Ishikawa (cell line): ENCODE measurements around the gene PSMC1.

Source experiments
- CEBPB ChIP-seq: IDR thresholded peaks from 2 replicates; pipeline ENCODE4 v1.6.1; 2012
- EP300 ChIP-seq: IDR thresholded peaks from 2 replicates; pipeline ENCODE4 v1.6.1; 2012; ENCODE audit warnings: borderline replicate concordance
- NFIC ChIP-seq: IDR thresholded peaks from 2 replicates; pipeline ENCODE4 v1.6.1; 2012
- RAD21 ChIP-seq: IDR thresholded peaks from 2 replicates; pipeline ENCODE4 v1.6.1; 2012; ENCODE audit warnings: low read depth
- TAF1 ChIP-seq: IDR thresholded peaks from 2 replicates; pipeline ENCODE4 v1.6.1; 2012; ENCODE audit warnings: low read depth, mild to moderate bottlenecking
- TCF12 ChIP-seq: IDR thresholded peaks from 2 replicates; pipeline ENCODE4 v1.6.1; 2012; ENCODE audit warnings: low read depth
- YY1 ChIP-seq: IDR thresholded peaks from 2 replicates; pipeline ENCODE4 v1.6.1; 2012; ENCODE audit warnings: low read depth
- TF ChIP-seq, protein P1 (sequence below): IDR thresholded peaks from 2 replicates; pipeline ENCODE4 v1.6.1; 2012
- TF ChIP-seq, protein P2 (sequence below): IDR thresholded peaks from 2 replicates; pipeline ENCODE4 v1.6.1; 2012; ENCODE audit warnings: low read depth, mild to moderate bottlenecking
- TF ChIP-seq, protein P3 (sequence below): IDR thresholded peaks from 2 replicates; pipeline ENCODE4 v1.6.1; 2012

DNA sequence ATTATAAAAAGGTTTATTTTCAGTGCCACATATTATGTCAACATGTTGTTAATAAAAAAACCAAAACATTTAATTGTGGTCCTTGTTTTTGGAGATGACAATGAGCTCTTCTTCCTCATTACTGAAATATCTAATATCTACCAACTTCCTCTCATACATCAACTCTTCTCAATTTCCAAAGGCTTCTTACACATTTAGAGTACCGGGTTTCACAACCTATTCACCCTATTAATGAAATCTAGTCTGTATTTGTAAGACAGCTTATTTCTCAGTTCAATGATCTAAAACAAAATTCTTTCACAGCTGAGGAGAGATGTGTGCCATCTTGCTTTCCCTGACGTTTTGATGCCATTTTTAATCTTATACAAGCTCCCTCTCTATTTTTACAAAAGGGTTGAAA is 60.9 kb downstream of the PSMC1 start:
- no peak for TF ChIP-seq EP300
- no peak for TF ChIP-seq RAD21
- TF ChIP-seq YY1, result no peak
- TF ChIP-seq, protein P1, sequence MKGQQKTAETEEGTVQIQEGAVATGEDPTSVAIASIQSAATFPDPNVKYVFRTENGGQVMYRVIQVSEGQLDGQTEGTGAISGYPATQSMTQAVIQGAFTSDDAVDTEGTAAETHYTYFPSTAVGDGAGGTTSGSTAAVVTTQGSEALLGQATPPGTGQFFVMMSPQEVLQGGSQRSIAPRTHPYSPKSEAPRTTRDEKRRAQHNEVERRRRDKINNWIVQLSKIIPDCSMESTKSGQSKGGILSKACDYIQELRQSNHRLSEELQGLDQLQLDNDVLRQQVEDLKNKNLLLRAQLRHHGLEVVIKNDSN, result no peak
- TF ChIP-seq, protein P2, sequence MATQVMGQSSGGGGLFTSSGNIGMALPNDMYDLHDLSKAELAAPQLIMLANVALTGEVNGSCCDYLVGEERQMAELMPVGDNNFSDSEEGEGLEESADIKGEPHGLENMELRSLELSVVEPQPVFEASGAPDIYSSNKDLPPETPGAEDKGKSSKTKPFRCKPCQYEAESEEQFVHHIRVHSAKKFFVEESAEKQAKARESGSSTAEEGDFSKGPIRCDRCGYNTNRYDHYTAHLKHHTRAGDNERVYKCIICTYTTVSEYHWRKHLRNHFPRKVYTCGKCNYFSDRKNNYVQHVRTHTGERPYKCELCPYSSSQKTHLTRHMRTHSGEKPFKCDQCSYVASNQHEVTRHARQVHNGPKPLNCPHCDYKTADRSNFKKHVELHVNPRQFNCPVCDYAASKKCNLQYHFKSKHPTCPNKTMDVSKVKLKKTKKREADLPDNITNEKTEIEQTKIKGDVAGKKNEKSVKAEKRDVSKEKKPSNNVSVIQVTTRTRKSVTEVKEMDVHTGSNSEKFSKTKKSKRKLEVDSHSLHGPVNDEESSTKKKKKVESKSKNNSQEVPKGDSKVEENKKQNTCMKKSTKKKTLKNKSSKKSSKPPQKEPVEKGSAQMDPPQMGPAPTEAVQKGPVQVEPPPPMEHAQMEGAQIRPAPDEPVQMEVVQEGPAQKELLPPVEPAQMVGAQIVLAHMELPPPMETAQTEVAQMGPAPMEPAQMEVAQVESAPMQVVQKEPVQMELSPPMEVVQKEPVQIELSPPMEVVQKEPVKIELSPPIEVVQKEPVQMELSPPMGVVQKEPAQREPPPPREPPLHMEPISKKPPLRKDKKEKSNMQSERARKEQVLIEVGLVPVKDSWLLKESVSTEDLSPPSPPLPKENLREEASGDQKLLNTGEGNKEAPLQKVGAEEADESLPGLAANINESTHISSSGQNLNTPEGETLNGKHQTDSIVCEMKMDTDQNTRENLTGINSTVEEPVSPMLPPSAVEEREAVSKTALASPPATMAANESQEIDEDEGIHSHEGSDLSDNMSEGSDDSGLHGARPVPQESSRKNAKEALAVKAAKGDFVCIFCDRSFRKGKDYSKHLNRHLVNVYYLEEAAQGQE, result no peak
- TF ChIP-seq NFIC, result no peak
- TF ChIP-seq, protein P3, sequence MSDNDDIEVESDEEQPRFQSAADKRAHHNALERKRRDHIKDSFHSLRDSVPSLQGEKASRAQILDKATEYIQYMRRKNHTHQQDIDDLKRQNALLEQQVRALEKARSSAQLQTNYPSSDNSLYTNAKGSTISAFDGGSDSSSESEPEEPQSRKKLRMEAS, result no peak
- no peak for TF ChIP-seq CEBPB
- TF ChIP-seq TAF1, result no peak
- no peak for TF ChIP-seq TCF12
